ENCODE data around the gene HNF4A.
"Not testable (repeated sequence)": the region's sequence is repeated elsewhere in the genome, so short reads cannot be mapped to it uniquely, and the experiment has no call there.

The HNF4A gene

GRCh38 chr20:44345147-44345546, 10.4 kb upstream of the HNF4A start:
- FAIRE-seq (no peak), DNase-seq (ENCODE audit: low spot score) (no peak)

DNA sequence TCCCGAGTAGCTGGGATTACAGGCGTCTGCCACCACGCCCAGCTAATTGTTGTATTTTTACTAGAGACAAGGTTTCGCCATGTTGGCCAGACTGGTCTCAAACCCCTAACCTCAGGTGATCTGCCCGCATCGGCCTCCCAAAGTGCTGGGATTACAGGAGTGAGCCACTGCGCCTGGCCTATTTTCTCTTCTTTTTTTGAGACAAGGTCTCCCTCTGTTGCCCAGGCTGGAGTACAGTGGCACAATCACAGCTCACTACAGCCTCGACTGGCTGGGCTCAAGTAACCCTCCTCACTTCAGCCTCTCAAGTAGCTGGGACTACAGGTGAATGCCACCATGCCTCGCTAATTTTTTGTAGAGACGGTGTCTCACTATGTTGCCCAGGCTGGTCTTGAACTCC, 9.6 kb upstream of the HNF4A start:
- DNase-seq (ENCODE audit: low spot score); FAIRE-seq: not testable (repeated sequence)

- FAIRE-seq (no peak), DNase-seq (ENCODE audit: low spot score) (no peak)
These were observed 7.3 kb upstream of the HNF4A start for GRCh38 chr20:44348168-44348659.

DNA sequence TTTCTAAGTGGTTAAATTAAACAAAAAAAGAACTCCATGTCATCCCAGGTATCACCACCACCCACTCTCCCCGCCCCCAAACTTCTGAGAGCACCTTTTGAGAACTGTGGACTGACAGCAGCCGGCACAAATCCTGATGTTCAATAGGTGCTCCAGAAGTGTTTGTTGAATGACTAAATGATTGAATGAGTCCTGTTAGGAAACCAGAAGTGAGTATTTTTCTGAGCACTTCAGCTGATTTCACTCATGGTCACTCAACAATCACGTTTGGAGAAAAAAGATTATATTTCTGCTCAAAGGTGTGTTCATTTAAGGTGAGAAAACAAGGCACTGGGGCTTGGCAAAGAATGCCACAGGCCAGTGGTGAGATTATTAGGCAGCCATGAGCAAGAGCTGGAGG, 6.2 kb upstream of the HNF4A start:
- FAIRE-seq (no peak), DNase-seq (ENCODE audit: low spot score) (no peak)

DNA sequence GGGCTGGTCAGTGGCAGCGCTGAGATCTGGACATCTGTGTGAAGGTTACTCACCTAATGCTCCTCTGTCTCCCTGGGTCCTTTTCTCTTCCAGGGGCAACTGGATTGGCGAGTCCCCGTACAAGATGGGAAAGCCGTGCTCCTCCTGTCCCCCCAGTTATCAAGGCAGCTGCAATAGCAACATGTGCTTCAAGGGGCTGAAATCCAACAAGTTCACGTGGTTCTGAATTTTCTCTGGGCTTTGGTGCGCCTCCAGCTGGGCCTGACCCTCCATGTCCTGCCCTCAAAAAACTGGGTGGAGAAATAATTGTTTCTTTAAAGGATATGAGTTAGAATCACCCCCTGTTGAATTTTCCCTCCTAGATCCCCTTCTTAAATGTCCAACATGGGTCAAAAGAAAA, 4.9 kb upstream of the HNF4A start:
- FAIRE-seq (no peak), DNase-seq (ENCODE audit: low spot score) (no peak)

GRCh38 chr20:44354979-44355497, 461 bp upstream of the HNF4A start:
- FAIRE-seq (no peak), DNase-seq (ENCODE audit: low spot score) (no peak)

DNA sequence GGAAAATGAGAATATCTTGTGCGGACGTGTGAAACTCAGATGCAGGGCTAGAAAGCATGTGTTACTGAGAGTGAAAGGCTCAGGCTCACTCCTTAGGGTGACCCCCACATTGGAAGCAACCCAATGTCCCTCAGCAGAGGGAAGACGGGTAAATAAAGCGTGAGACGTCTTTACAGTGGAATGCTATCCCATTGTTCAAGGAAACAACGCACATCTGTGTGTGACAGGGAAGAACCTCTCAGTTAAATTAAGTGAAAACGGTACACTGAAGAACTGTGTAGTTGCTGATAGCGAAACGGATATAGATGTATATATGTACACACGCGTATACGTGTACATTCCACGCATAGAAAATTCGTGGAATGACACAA, 839 bp downstream of the HNF4A start:
- DNase-seq (ENCODE audit: low spot score) (no peak), FAIRE-seq (no peak)

- FAIRE-seq (no peak), DNase-seq (ENCODE audit: low spot score) (no peak)
These were observed 1.5 kb downstream of the HNF4A start for GRCh38 chr20:44357020-44357419.

DNA sequence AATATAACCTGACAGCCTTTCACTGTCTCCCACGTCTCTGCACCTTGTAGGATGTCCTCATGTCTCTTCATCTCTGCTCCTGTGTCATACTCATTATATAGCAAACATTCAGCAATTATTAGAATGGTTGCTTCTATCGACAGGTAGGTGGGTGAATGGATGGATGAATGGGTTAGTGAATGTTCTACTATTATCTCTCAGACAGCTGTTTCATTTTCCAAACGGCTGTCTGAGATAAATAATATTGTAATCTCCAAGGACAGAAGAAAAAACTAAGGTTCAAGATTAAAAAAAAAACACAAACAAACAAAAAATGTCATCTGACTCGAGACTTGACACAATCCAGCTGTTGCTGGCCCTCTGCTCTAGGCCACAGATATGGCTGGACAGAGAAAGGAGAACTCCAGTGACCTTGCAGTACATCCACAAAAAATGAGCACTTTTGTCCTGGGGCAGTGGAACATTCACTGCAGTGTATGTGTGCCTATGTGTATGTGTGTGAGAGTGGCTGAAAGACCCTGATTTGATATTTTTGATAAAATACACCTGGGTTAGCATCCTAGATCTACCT, 2.1 kb downstream of the HNF4A start:
- peak; percentile 5 for FAIRE-seq
- no peak for DNase-seq (ENCODE audit: low spot score)

- no peak for DNase-seq (ENCODE audit: low spot score)
- FAIRE-seq, result no peak
These were observed 3.3 kb downstream of the HNF4A start for GRCh38 chr20:44358776-44359175.

GRCh38 chr20:44360221-44360620, 4.7 kb downstream of the HNF4A start:
- no peak for DNase-seq (ENCODE audit: low spot score)
- peak; percentile 92 for FAIRE-seq

DNA sequence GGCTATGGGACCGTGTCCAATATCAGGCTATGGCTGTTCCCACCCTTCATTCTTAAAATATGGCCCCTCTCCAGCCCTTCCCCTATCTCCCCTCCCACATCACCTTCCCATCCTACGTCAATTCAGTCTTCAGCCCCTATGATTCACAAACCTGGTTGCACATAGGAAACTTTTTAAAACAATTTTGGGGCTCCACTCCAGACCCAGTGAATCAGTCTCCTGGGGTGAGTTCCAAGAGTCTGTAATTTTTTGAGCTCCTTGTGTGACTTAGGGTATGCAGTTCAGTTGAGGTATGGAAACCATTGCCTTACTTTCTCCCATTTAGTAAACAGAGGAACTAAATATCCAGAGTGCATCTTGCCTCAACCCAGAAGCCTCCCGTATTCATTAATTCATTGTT, 5.5 kb downstream of the HNF4A start:
- FAIRE-seq (no peak), DNase-seq (ENCODE audit: low spot score) (no peak)

- FAIRE-seq, result no peak
- no peak for DNase-seq (ENCODE audit: low spot score)
These were observed 7.0 kb downstream of the HNF4A start for GRCh38 chr20:44362466-44362940.

GRCh38 chr20:44364068-44364467, 8.6 kb downstream of the HNF4A start:
- FAIRE-seq (no peak), DNase-seq (ENCODE audit: low spot score) (no peak)

DNA sequence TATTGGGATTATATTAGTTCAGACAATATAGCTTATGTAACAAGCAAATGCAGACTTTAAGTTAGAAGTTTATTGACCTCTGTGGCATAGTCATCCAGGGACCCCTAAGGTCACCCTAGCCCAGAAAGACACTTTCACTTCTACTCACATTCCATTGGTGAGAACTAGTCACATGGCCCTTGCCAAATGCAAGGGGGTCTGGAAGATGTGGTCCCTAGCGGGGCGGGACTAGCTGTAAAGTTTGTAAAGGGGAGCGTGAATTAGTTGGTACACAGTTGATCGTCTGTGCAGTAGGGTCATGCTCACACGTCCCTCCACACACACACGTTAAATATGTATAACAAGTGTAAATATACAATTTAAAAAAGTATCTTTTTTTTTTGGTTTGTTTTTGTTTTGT, 9.3 kb downstream of the HNF4A start:
- DNase-seq (ENCODE audit: low spot score) (no peak), FAIRE-seq (no peak)

GRCh38 chr20:44367746-44368145, 12.2 kb downstream of the HNF4A start:
- FAIRE-seq (no peak), DNase-seq (ENCODE audit: low spot score) (no peak)

GRCh38 chr20:44370639-44371218, 15.2 kb downstream of the HNF4A start:
- DNase-seq (ENCODE audit: low spot score) (no peak), FAIRE-seq (peak; percentile 48)

GRCh38 chr20:44382641-44383040, 27.1 kb downstream of the HNF4A start:
- FAIRE-seq, result no peak
- no peak for DNase-seq (ENCODE audit: low spot score)

DNA sequence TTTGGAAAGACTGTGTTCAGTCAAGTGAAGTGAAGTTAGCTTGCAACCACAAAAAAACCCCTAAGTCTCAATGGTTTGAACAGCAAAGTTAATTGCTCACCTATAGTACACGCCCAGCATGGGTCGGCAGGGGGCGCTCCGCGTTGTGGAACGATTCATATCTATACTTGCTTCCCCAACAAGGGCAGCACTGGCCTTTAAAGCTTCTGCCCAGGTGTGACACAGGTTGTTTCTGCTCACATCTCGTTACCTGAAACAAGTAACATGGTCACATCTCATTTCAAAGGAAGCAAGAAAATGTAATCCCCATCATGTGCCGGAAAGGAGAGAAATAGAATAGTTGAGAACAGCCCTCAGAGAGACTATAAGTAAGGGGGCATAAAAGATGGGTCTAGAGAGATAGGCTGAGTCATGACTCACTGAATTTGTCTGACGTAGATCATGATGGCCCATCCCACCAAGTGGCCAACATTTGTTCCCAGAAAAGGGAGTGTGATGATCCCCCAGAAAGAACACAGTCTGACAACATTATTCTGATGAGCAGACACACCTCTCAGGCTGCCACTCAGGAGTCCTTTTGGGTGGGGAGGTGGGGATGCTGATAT, 29.0 kb downstream of the HNF4A start:
- FAIRE-seq (peak; percentile 37), DNase-seq (ENCODE audit: low spot score) (peak; percentile 80)

GRCh38 chr20:44388466-44389023, 33.0 kb downstream of the HNF4A start:
- DNase-seq (ENCODE audit: low spot score), result peak; percentile 93
- FAIRE-seq, result no peak

DNA sequence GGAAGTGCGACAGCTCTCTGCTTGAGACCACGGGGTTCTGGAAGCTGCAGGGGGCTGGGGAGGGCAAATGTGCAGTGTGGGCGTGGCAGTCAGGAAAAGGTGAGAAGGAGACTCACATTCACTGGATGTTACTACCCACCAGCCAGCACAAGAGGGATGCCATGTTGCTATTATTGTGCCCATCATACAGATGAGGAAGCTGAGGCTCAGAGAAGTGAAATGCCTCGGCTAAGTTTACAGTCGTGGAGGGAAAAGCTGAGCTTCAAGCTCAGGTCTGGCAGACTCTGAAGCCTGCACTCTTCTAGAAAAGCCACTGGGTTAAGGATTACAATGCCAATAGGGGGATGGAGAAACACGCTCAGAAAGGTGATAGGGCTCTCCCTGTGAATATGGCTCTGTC, 34.4 kb downstream of the HNF4A start:
- FAIRE-seq (no peak), DNase-seq (ENCODE audit: low spot score) (no peak)

GRCh38 chr20:44390280-44390679, 34.8 kb downstream of the HNF4A start:
- DNase-seq (ENCODE audit: low spot score), result no peak
- FAIRE-seq, result no peak

Data from urothelium cell line (cell line).